GM21528 (cell line): ENCODE results near the gene OR6V1.
"Not testable (repeated sequence)": the region's sequence is repeated elsewhere in the genome, so short reads cannot be mapped to it uniquely, and the experiment has no call there.

Source experiments
- ATAC-seq: cut with Tn5 transposase; IDR thresholded peaks from one replicate; pipeline ENCODE4 v1.9.1; 2021; ENCODE audit warnings: mild to moderate bottlenecking, moderate library complexity; ENCODE audit not compliant: unreplicated experiment, low FRiP score

The OR6V1 gene

GRCh38 chr7:143042159-143042789 lies 9.9 kb upstream of the OR6V1 start:
- no peak for ATAC-seq

DNA sequence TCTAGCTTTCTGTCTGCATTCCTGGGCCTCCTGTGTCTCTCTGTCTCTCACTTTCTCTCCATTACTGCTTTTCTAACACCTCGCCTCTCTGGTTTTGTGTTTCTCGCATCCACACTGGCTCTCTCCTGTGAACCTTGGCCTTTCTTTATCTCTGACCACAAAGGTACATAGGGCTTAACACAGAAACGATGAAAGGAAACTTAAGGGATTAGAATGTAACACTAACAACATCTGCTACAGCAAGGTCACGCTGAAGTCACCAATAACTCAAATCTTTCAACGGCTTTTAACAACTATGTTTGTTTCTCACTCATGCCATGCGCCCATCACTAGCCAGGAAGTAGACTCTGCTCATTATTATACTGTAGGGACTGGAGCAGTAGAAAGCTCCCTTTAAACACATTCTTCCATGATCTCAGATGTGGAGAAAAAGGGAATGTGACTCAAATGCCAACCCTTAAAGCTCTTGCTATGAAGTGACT lies 9.3 kb upstream of the OR6V1 start:
- ATAC-seq: no peak

DNA sequence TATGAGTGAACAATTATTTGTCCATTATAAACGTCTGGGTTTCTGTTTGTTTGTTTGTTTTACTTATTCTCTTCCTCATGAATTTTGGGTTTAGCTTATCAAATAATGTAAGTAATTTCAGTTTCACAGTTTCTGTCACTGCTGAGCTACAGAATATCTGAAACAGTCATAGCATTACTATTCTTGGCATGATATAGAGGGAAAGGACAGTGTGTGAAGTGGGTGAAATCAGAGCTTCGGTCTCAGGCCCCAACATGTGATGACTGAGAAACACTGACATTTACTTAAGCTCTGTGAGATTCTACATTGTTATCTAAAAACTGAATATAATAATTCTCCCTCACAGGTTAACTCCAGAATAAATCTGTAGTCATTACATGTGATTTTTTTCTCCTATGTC lies 8.8 kb upstream of the OR6V1 start:
- no peak for ATAC-seq

GRCh38 chr7:143046426-143046851 lies 5.7 kb upstream of the OR6V1 start:
- no peak for ATAC-seq

GRCh38 chr7:143047326-143047725 lies 4.8 kb upstream of the OR6V1 start:
- no peak for ATAC-seq

DNA sequence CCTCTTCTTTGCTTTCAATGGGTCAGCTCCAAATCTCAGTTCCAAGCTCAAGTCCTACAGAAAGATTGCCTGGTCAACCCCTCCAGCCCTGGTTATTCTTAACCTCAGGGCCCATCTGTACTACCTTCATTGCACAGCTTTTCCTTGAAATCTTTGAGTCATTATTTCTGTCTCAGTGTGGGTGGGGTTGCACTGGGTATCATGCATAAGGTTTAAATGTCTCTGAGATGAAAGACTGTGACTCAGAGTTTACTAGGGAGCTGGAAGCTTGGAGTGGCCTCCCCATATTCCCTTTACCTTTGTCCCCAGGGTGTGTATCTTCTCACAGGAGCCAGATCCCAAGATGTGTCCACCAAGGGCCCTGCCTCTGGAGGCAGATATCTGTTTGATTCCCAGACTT lies 3.3 kb upstream of the OR6V1 start:
- no peak for ATAC-seq

DNA sequence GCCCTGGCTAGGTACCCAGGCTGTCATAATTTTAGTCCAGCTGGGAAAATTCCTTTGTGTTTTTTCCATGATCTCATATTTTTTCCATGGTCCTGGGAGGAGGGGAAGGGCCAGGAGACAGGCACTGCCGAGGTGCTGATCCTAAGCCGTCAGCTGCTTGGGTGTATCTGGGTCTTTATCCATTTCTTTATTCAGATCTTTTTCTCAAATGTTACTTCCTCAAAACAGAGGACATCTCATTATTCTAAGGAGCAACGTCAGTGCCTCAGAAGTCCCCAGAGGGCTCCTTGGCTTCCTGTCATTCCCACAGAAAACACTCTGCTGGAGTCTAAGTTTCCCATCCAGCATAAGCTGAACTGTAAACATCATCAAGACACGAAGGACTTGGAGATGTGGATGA lies 2.8 kb upstream of the OR6V1 start:
- ATAC-seq: no peak

DNA sequence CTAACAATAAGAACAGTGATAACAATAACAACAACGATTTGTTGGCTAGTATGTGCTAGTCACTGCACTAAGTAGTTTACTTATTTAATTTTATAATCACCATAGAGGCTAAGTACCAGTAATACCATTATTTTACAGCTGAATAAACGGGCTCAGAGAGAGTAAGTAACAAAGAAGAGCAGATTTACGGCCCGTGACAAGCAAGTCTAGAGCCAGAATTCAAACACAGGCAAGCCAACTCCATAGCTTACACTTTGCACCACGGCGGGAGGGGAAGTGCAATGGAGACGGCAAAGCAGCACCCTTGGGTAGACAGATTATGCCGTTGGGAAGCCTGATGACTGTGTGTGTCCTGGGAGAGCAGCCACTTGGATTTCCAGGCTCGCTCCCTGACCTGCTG lies 1.2 kb upstream of the OR6V1 start:
- ATAC-seq: no peak

DNA sequence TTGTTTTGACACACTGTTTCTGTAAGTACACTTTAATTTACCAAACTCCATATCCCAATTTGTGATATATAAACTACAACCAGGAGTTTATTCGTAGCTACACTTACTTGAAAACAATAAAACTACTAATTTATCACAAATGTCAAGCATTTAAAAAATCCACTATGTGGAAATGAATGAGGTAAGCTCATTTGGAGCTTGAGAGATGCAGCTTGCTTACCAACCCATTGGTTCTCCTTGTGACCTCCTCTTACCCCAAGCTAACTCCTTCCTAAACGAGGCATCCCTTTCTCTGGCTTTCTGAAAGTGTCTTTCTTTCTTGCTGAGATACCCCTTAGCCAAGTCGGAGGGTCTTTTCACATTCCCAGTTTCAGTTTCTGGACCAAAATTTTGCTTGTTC lies 2.5 kb downstream of the OR6V1 start:
- no peak for ATAC-seq

GRCh38 chr7:143055754-143056153 lies 3.6 kb downstream of the OR6V1 start:
- no peak for ATAC-seq

DNA sequence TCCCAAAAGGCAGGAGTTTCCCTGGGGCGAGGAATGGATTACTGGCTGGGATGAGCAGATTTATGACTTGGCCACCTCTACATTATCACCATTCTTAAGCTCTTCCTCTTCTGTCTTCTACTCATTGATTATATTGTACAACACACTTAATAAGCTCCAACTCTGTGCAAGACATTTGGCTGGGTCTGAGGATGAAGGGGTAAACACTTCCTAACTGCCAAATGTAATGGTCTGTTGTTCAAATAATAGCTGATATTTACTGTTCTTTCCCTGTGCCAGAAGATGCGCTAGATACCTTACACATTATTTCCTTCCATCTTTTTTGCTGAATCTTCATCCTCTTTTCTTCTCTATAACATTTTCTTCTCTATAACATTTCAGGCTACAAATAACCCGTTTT lies 11.6 kb downstream of the OR6V1 start:
- ATAC-seq: no peak

- ATAC-seq: no peak
Observed at GRCh38 chr7:143068446-143068845, 16.3 kb downstream of the OR6V1 start.

DNA sequence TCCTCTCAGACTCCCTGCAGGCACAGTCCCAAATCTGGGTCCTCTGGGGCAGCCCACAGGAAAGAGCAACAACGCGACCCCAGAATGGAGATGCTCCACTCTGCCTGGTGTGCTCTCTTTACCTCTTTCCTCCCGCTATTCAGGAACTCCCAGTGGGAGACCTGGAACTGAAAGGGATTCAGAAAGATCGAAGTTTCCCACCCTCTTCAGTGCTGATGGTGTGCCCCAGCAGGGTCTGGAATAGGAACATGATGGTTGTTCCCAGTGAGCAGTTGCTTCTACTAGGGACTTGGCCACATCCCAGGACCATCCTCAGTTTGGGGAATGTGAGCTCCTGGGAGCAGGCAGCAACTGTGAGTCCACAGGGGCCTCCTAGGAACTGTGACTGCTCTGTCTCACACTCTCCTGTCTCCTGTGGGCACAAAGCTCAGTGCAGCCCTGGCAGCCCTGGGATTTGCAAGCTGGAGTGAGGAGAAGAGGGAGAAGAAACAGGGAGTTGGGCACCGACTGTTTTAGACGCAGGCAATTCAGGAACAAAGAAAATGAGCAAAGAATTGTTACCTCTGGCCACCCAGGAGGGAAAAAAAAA lies 17.9 kb downstream of the OR6V1 start:
- ATAC-seq: no peak

DNA sequence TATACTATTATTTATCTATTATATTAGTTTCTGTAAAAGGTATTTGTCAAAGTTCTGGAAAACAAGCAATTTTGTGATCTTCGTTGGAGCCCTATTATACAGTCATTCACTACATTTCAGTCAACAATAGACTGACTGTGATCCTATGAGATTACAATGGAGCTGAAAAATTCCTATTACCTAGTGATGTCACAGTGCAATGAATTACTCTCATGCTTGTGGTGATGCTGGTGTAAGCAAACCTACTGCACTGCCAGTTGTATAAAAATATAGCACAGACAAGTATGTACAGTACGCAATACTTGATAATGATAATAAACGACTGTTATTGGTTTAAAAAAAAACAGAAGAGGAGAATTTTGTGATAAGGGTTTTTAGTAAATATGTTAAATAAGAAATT lies 21.4 kb downstream of the OR6V1 start:
- no peak for ATAC-seq

DNA sequence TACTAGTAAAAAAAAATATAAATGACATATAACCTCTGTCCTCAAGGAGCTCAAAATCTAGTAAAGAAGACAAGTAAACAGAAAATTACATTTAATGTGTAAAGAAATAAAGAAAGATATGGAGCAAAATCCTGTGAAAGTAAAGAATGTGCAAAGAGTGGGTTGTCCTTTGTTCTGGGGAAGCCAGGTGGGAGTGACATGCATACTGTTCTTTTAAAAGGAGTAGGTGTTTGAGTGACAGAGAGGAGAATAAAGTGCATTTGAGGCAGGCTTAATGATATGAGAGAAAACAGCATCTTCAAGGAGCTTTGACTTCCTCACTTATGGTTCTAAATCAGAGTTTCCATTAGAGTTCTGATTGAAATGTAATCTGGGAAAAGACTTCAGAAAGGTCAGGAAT lies 22.0 kb downstream of the OR6V1 start:
- no peak for ATAC-seq

- no peak for ATAC-seq
Observed at GRCh38 chr7:143085109-143085508, 33.0 kb downstream of the OR6V1 start.

DNA sequence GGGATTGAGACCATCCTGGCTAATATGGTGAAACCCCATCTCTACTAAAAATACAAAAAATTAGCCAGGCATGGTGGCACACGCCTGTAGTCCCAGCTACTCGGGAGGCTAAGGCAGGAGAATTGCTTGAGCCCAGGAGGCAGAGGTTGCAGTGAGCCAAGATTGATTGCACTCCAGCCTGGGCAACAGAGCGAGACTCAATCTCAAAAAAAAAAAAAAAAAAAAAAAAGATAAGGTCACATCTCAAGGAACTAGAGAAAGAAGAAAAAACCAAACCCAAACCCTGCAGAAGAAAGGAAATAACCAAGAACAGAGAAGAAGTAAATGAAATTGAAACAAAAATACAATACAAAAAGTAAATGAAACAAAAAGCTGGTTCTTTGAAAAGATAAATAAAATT lies 33.5 kb downstream of the OR6V1 start:
- ATAC-seq: not testable (repeated sequence)

DNA sequence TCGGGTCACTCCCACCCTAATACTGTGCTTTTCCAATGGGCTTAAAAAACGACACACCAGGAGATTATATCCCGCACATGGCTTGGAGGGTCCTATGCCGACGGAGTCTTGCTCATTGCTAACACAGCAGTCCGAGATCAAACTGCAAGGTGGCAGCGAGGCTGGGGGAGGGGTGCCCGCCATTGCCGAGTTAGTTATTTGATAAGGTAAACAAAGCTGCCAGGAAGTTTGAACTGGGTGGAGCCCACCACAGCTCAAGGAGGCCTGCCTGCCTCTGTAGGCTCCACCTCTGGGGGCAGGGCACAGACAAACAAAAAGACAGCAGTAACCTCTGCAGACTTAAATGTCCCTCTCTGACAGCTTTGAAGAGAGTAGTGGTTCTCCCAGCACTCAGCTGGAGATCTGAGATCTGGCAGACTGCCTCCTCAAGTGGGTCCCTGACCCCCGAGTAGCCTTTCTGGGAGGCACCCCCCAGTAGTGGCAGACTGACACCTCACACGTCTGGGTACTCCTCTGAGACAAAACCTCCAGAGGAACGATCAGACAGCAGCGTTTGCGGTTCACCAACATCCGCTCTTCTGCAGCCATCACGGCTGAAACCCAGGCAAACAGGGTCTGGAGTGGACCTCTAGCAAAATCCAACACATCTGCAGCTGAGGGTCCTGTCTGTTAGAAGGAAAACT lies 36.5 kb downstream of the OR6V1 start:
- not testable (repeated sequence) for ATAC-seq

DNA sequence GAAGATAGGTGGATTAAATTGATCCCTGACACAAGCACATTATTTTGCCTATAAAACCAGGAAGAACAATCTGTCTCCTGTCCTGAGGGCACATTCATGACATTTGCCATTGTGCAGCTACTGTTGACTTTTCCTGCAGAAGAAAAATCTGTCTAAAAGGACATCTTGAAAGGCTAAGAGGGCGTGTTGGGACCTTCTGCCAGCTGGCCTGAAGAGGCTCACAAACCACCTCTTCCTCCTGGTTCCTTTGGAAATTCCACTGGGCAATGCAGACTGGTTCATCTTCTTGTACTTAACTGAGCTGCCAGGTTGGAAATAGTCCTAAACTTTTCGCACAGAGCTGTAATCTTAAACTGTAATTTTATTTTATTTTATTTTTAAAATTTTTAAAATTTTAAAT lies 44.0 kb downstream of the OR6V1 start:
- ATAC-seq: no peak

GRCh38 chr7:143099579-143099978 lies 47.4 kb downstream of the OR6V1 start:
- not testable (repeated sequence) for ATAC-seq
